ENCODE measurements around the gene SF3B4.
"Not testable (repeated sequence)": the region's sequence is repeated elsewhere in the genome, so short reads cannot be mapped to it uniquely, and the experiment has no call there.

SF3B4 gene

GRCh38 chr1:149931212-149931790, 3.7 kb upstream of the SF3B4 start:
- peak; percentile 88 for DNase-seq

DNA sequence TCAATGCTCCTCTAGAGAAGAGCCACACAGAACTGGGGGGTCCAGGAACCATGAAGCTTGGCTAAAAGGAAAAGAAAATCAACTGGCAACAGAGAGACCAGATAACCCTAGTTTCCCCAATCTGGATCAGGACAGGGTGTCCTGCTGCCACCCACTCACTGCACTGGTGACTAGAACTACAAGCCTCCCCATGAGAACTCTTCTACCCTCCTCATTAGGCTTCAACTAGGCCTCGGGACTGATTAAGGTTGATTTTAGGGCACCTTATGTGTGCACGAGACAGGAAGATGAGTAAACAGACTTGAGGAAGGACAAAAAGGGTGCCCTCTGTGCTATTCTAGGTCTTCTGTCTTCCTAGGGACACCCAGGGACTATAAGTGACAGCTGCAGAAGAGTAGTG, 2.3 kb upstream of the SF3B4 start:
- DNase-seq, result no peak

GRCh38 chr1:149928401-149928724, 760 bp upstream of the SF3B4 start:
- peak; percentile 40 for DNase-seq

DNA sequence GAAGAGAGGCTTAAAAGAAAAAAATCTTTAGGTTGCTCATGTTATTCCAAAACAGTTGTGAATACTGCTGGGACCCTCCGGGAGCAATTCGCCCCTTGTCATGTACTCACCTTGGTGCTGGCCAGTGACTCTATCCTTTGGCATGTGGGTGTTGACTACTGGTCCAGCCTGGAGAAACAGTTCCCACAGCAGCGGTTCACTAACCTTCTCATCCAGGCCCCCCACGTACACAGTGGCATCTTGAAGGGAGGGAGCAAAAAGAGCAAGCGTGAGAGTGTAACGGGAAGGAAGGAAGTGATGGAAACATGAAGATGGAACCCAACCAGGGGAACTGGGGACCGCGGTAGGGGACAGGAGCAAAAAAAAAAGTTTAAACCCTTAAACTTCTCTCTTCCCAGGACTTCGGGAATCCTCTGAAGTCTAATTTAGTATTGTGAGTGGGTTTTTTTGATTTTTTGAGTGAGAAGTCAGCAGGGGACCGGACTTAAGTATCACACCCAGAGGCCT, 494 bp downstream of the SF3B4 start:
- DNase-seq, result no peak

- no peak for DNase-seq
These were observed 1.3 kb downstream of the SF3B4 start for GRCh38 chr1:149926296-149926695.

DNA sequence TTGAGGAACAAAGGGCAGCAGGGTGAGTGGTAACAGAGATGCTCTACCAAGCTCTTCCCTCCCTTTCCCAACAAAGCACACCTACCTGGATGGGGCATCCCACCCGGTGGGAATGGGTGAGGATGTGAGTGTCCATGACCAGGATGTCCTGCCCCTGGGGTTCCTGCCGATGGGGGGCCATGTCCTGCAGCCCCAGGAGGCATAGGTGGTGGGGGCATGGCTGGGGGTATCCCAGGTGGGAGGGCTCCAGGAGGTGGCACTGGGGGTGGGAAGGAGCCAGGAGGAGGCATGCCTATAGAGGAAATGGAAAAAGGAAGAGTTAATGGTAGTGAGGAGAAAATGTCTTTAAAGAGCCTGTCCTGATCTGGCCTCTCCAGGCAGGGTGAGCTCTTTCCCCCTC, 1.9 kb downstream of the SF3B4 start:
- no peak for DNase-seq

- no peak for DNase-seq
These were observed 2.3 kb downstream of the SF3B4 start for GRCh38 chr1:149925345-149925744.

GRCh38 chr1:149923626-149924025, 4.0 kb downstream of the SF3B4 start:
- DNase-seq, result no peak

- no peak for DNase-seq
These were observed 9.9 kb downstream of the SF3B4 start, which contains the start of gene SV2A for GRCh38 chr1:149917571-149918144. Gene SV2A, minus strand, starts transcription at chr1:149917844. Its CDS starts 4,004 bp downstream, at chr1:149913840.

GRCh38 chr1:149916898-149917252, 10.7 kb downstream of the SF3B4 start:
- no peak for DNase-seq

DNA sequence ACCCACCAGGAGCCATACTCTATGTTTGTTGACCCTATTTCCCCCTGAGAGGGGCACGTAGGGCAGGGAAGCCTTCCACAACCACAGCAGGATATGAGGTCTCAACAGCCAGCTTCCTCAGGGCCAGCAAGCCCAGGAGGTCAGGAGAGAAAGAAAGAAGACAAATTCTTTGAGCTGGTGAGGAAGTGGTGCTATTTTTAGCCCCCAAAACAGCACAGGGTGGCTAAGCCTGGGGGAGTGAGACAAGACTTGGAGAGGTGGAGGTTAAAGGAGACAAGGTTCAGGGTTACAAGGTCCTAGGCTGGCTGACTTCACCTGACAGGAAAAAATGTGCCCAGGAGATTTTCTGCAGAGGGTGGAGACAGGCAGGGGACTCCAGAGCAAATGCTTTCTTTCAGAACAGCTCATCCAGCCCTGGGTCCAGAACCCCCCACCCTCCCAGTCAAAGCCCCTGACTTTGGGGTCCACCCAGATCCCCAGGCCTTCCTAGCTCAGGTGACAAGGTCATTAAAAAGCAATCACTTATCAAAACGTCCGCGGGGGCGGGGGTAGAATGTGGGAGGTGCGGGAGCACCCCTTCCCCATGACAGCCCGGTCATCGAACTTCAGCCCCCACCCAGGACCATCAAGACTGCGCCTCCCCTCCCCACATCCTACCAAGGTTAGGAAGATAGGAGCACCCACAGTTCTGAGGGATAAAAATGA, 11.3 kb downstream of the SF3B4 start:
- DNase-seq, result peak; percentile 62

DNA sequence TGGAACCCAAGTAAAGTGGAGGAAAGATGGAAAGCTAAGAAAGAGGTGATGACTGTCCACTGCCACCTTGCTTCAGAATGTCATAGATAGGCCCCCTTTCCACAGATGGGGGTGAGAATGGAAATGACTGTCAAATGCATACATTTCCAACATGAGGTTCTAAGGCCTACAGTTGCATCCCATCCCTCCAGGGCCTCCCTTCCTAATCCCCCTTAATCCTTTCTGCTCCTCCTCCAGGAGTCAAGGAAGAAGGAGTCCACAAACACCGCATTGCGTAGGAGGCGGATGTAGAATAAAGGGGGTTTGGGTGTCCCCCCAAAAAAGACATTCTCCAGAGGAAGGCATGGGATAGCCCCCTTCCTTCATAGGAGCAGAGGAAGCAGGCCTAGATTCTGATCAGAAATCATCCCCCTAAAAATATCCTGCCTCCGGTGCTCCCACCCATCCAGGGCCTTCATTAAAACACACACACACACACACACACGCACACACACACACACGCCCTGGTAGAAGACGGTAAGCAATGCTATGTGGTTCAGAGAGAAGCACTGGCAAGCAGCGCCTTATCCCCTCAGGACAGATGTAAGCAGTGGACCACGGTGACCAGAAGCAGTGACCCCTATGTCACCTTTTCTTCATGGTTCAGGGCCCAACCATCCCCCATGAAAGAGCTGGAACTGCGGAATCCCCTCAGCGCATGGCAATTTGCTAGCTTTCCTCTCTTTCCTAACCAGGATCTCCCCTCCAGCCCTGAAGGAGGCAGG, 12.0 kb downstream of the SF3B4 start:
- peak; percentile 17 for DNase-seq

GRCh38 chr1:149914545-149914944, 13.1 kb downstream of the SF3B4 start:
- no peak for DNase-seq

DNA sequence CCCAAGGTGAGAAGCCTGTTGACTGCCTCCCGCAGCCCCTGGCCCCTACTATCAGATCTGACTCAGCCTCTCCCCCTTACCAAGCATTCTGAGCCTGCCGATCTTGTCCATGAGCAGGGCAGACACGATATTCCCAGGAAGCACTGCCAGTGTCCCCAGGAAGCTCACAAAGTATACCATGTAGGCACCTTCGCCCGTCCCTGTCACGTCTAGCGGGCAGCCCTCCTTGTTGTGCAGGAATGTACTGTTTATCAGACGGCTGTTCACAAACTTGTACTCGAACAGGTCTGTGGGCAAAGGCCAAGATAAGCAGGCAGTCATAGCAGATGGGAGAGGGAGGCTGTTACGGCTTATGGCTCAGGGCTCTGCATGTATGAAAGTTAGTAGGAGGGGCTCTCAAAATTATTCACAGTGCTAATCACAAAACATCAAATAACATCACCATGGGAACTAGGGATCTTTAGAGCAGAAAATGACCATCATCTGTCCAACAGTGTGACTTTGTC, 21.0 kb downstream of the SF3B4 start:
- no peak for DNase-seq

DNA sequence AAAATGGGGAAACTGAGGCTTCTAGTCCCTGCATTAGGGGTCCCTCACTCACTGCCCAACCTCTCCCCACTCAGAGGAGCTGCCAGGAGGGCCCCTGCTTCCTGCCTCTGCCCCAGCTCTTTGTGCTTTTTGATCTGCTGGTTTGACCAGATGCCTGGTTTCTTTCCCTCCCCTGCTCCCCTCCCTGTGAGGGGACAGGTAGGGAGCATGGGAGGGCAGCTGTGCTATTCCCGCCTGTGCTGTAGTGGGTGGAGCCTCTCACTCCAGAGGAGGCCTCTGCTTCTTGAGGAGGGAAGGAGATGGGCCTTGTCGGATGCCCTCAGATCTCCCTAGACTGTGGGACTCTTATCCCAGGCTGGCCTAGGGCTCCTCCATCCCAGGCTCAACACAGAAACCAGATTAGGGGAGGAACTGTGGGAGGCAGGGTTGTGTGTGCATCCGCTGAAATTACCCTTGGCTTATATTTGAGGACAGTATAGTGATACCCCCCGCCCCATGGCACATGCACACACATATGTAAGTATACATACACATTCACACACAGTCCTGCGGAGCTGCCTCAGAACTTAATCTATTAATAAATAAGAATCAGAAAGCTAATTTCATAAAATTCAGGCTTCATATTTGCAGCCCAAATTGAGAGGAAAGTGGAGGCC, 23.6 kb downstream of the SF3B4 start:
- no peak for DNase-seq

DNA sequence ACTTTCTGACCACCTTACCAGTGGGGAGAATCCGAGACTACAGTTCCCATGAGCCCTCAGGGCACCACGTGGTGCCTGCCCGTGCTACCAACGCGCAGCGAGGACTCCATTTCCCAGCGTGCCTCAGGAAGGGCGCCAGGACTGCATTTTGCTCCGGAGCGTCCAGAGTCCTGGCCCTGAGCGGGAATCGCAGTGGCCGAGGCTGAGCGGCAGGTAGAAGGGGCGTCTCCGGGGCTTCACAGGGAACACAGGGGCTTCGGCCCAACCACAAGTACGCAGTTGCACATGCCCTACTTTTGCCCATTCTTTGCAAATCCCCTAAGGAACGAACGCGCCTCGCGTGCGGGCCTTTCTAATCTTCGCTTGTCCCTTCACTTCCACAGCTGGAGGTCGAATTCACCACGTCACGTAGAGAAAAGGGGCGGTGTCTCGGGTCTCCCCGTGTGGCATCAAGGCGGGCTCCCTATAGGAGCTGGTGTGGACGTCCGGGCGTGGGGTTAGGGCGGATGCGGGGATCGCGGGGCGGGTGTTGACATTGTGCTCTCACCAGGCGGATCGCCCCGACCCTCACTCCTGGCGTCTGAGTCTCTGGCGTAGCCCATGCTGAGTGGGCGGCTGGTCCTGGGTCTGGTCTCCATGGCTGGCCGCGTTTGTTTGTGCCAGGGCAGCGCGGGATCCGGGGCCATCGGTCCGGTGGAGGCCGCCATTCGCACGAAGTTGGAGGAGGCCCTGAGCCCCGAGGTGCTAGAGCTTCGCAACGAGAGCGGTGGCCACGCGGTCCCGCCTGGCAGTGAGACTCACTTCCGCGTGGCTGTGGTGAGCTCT, 27.9 kb downstream of the SF3B4 start, which contains the start of gene BOLA1:
Gene BOLA1, plus strand, starts transcription at position 109 of the 825 bp plus-strand sequence. Its CDS starts 492 bp downstream, at position 601.
- DNase-seq, result peak; percentile 89

GRCh38 chr1:149896575-149896974, 31.0 kb downstream of the SF3B4 start:
- DNase-seq, result no peak

DNA sequence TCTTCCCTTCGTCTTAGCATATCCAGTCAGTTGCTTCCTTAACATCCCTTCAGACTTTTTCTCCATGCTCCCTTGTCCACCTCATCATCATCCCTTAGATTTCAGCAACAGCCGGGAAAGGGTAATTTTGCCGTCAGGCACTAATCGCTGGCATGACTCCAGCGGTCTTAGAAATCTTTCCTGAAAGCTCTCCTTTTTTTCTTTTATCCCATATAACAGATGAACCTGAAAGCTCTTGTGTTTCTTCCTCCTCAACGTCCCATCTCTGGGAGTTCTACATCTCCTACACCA, 38.7 kb downstream of the SF3B4 start:
- DNase-seq, result no peak

- peak; percentile 100 for DNase-seq
These were observed 39.2 kb downstream of the SF3B4 start for GRCh38 chr1:149888247-149888998.

GRCh38 chr1:149887456-149888246, 40.0 kb downstream of the SF3B4 start:
- peak; percentile 100 for DNase-seq

DNA sequence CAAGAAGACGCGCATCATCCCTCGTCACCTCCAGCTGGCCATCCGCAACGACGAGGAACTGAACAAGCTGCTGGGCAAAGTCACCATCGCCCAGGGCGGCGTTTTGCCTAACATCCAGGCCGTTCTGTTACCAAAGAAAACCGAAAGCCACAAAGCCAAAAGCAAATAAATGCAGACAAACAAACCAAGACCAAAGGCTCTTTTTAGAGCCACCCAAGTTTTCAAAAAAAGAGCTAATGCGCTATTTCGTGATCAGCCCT, 40.5 kb downstream of the SF3B4 start:
- not testable (repeated sequence) for DNase-seq

Measured in MV-4-11 (cell line).